HG02840 (cell line): ENCODE measurements around the gene PRSS8.
"Not testable (repeated sequence)": the region's sequence is repeated elsewhere in the genome, so short reads cannot be mapped to it uniquely, and the experiment has no call there.

Experiments
- ATAC-seq: cut with Tn5 transposase; IDR thresholded peaks from one replicate; pipeline ENCODE4 v1.9.1; 2021; ENCODE audit warnings: mild to moderate bottlenecking, moderate library complexity, moderate number of reproducible peaks; ENCODE audit not compliant: unreplicated experiment, low FRiP score

Gene PRSS8

DNA sequence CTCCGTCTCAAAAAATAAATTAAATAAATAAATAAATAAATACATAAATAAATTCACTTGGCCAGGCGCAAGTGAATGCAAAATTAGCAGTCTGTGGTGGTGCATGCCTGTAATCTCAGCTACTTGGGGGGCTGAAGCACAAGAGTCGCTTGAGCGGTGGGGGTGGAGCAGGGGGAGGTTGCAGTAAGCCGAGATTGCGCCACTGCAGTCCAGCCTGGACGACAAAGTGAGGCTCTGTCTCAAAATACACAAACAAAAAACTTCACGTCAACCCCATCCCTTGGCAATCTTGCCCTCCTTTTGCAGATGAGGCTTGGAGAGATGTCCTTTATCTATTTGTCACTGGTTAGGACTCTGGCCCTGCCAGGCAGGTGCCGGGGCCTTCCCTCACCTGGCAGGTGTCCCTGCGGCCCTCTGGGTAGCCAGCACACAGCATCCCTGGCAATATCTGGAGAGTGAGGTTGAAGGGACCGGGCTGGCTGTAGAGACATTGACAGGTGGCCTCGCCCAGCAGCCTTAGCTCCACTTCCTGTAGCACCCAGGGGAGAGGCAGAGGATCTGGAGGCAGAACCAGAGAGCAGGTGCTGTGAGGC is 10.0 kb upstream of the PRSS8 start:
- ATAC-seq = no peak

DNA sequence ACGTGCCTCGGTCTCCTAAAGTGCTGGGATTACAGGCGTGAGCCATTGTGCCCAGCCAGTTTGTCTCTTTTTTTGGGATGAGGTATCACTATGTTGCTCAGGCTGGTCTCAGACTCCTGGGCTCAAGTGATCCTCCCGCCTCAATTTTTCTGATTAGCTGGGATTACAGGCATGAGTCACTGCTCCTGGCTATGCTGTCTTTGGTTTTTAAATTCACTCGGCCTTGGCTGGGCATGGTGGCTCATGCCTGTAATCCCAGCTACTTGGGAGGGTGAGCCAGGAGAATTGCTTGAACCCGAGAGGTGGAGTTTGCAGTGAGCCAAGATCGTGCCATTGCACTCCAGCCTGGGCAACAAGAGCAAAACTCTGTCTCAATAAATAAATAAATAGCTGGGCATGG is 8.9 kb upstream of the PRSS8 start:
- ATAC-seq = not testable (repeated sequence)

DNA sequence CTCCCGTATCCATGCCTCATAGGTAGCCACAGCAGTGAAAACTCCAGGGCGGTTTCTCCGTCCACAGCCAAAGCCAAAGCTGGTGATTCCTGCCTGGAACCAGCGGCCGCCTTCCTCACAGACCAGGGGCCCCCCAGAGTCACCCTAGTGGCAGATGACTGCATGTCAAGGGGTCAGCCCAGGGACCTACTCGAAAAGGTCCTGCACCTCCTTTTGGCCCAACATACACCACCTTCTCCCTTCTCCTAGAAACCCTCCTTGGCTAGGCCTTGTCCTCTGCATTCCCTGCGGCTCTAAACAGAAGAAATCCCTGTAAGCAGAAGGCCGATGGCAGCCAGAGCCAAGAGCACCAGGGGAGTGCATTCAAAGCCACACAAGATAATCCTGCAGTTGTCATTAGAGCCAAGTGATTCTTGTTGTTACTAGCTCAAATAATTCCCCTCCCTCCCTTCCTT is 8.2 kb upstream of the PRSS8 start:
- ATAC-seq = no peak

DNA sequence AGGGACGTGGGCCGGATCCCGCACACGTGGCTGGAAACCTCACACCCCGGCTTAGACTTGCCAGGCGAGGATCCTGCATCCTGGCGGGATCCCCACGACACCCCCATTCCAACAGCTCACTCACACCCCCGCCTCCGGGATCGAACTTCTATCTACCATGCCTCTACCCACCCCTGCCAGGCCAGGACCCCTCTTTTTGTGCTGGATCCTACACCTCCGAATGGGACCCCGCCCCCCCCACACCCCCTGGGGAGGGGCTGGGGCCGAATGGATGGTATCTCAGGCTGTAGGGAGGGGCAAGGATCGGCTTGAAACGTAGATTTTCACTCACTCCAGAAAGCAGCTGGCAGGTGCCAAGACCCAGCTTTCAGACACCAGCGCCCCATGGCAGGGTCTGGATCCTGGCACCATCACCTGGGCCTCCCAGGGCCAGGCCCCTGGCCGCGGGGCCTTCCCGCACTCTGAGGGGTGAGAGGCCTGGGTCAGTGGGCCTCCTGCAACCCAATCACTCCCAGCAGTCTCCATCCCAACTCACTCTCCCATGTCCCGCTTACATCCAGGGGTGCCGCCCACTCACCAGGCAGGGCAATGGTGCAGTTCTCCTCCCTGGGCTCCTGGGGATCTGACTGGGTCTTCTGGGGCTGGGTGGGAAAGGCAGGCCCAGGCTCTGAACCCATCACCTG is 7.6 kb upstream of the PRSS8 start:
- no peak for ATAC-seq

DNA sequence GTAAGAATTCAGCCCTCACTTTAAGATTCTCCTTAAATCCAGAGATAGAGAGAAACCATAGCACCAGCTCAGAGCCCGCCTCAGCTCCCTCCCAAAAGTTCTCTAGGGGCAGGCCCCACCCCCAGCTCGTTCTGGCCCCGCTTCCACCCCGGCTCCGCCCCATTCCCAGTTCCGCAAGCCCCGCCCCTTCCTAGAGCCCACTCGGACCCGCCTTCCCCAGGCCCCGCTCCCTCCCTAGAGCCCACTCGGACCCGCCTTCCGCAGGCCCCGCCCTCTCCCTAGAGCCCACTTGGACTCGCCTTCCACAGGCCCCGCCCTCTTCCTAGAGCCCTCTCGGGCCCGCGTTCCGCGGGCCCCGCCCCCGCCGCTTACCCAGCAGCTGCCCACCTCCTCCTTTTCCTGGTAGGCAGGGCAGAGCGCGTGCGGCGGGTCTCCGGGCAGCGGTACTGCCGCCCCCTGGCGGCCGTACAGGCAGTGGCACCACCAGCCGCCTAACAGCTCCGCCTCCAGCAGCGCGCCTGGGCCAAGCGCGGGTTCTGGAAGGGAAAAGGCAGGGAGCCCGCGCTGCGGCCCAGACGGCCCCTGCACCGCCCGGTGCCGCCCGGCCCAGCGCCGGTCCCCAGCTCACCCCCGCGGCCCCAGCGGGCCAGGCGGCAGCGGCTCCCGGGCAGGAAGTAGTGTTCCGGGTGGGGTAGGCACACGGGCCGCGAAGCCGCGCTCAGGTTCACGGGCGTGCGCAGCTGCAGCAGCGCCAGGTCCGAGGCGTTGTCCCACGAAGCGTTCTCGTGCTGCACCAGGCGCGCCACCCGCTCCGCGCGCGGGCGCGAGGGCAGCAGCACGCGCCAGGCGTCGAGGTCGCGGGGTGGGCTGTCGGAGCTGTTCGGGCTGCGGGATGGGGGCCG is 6.8 kb upstream of the PRSS8 start:
- ATAC-seq = peak; percentile 87

DNA sequence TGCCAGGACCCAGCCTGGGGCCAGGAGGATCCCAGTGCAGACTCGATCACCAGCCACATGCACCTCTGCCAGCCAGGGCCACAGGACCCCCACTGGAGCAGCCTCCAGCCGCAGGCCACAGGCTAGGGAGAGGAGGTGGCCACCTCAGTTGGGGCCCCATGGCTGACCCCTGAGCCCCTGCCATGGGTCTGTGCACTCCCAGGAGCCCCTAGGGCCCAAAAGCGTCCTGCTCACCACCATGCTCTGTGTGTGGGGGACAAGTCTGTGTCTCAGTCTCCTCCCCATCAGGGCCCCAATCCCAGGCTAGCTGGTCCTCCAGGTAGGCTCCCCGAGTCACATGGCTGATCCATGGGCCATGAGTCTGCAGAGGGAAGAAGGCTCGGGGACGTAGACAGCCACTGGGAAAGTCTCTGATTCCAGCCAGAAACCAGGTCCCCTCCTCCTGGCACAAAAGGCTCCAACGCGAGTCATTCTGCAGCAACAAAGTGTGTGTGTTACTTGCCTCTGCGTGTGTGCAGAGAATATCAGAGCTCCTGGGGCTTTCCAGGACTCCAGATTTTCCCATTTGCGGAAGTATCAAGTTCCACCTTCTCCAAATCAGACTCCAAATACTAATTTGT is 6.1 kb upstream of the PRSS8 start:
- ATAC-seq = peak; percentile 3

DNA sequence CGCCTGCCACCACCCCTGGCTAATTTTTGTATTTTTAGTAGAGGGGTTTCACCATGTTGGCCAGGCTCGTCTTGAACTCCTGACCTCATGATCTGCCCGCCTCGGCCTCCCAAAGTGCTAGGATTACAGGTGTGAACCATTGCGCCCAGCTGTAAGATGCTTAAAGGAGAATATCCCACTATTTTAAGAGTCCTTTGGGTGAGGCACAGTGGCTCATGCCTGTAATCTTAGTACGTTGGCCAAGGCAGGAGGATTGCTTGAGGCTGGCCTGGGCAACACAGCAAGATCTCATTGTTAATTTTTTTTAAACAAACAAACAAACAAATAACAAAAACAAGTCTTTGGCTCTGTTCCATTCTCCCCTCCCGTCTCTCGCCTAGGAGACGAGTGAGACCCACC is 5.5 kb upstream of the PRSS8 start:
- ATAC-seq = not testable (repeated sequence)

DNA sequence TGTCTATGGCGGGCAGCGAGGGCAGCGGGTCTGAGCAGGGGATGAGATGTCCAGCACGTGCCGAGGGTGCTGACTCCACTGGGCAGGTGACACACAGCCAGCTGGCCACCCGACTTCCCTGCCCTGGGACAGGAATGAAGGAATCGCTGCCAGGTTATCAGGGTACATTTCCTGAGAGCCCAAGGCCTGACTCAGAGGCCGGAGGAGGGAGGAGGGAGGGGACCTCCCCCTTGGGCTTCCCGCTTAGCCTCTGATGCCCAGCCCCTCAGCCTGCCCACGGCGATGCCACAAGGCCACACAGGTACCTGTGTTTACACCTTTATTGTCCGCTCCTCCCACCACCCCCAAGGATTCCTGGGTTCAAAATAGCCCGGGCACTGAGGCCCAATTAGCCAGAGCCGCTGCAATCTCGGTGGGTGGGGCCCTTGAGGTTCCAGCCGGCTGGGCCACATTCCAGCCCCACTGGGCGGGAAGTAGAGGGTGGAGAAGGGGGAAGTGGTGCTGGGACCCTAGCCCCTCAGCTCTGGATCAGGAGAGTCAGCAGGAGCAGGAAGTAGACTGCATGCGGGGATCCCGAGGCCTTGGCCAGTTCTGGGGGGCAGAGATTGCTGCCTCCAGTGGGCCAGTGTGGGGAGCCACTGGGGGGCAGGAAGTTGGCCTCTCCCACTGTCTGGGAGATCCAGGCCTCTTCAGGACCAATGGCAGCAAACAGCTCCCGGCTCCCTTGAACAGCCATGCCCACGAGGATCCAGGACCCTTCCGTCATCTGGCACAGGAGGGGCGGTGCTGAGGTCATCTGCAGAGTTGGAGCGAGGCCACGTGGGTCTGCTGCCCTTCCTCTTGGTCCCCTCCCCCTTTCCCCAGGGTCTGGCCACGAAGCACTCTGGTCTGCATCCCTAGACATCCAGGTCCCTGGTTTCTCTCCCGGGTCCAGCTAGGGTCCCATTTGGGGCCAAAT is 3.4 kb upstream of the PRSS8 start:
- no peak for ATAC-seq

DNA sequence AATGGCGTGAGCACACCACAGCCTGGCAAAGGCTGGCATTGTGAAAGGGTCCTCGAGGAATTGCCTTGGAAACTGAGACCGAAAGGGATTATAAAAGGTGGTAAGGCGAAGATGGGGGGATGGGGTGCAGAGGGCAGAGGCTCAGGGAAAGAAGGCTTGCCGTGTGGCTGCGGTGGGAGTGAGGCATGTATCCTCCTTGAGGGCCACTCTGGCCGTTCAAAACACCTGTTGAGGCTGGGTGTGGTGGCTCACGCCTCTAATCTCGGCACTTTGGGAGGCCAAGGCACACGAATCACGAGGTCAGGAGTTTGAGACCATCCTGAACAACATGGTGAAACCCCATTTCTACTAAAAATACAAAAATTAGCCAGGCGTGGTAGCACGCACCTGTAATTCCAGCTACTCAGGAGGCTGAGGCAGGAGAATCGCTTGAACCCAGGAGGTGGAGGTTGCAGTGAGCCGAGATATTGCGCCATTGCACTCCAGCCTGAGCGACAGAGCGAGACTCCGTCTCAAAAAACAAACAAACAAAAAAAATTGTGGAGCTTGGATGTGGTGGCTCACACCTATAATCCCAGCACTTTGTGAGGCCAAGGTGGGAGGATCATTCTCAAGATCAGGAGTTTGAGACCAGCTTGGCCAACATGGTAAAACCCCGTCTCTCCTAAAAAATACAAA is 1.4 kb upstream of the PRSS8 start:
- not testable (repeated sequence) for ATAC-seq

DNA sequence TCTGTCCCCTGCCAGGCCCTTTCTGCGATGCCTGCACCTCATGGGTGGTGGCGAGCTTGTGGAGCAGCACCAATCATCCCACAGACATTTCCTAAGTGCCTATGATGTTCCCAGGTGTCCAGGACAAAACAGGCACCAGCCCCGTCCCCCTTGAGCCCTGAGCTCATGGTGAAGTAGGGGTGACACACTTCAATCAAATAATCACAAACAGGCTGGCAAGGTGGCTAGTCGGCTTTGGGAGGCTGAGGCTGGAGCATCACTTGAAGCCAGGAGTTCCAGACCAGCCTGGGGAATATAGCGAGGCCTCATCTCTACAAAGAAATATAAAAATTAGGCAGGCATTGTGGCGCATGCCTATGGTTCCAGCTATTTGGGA is 748 bp upstream of the PRSS8 start:
- no peak for ATAC-seq

DNA sequence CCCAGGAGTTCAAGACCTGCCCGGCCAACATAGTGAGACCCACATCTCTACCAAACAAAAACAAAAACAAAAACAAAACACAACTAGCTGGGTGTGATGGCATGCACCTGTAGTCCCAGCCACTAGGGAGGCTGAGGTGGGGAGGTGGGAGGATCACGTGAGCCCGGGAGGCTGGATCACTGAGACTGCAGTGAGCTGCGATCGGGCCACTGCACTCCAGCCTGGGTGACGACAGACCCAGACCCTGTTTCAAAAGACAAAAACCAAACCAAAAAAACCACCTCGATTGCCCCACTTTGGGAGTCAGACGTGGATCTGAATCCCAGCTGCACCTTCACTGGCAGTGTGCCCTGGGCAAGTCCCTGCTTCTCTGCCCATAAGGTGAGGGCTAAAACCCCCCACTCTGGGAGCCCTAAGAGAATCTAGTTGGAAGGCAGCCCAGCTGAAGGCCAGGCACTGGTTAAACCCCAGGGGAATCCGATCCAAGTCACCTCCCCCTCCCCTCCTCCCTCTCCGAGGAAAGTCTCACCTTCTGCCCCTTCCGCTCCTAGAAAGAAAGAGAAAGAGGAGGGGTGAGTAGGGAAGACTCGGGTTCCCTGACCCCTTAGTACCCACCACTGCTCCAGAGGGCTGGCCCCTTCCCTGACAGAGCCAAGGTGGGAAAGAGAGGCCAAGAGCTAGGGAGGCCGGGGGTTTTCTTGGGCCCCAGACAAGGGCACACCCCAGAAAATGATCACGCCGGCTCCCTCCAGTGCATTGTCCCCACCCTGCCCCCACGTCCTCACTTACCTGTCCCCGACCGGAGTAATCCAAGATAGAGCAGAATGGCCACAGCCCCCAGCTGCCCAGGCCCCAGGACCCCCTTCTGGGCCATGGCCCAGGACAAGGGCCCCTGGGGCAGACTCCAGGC is 647 bp downstream of the PRSS8 start:
- no peak for ATAC-seq

DNA sequence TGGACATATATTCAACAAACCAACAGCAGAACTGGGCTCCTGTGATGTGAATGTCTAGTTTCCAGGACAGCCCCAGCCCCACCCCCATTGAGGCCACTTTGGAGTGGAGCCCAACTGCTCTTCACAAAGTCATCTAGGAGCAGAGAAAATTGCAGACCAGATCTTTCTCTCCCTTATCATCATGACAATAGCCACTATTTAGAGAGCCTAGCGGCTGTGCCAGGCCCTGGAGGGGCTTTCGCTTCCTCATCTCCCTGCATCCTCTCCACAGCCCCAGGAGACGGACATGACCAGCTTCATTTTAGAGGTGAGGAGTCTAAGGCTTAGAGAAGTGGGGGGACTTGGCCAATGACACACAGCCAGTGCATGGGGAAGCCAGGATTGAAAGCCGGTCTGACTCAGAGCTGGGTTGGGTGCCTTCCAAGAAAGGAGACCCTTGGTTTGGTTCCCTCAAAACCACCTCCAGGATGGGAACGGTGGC is 1.4 kb downstream of the PRSS8 start:
- ATAC-seq = no peak

DNA sequence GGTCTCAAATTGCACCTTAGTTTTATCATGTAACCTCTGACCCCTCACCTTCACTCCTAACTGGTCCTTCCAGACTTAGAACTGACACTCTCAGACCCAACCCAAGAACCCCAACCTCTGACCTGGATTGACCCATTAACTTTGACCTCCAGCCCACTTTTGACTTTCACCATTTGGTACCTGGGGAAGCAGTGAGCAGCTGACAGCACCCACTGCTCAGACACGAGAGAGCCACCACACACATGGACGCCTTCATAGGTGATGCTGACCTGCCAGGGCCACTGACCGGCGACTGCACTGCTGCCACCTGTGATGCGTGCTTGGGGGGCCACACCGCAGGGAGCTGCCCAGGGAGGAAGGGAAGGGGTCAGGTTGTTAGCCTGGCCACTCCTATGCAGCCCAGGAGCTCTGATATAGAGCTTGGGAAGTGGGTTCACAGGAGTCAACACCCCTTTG is 2.5 kb downstream of the PRSS8 start:
- ATAC-seq = no peak

DNA sequence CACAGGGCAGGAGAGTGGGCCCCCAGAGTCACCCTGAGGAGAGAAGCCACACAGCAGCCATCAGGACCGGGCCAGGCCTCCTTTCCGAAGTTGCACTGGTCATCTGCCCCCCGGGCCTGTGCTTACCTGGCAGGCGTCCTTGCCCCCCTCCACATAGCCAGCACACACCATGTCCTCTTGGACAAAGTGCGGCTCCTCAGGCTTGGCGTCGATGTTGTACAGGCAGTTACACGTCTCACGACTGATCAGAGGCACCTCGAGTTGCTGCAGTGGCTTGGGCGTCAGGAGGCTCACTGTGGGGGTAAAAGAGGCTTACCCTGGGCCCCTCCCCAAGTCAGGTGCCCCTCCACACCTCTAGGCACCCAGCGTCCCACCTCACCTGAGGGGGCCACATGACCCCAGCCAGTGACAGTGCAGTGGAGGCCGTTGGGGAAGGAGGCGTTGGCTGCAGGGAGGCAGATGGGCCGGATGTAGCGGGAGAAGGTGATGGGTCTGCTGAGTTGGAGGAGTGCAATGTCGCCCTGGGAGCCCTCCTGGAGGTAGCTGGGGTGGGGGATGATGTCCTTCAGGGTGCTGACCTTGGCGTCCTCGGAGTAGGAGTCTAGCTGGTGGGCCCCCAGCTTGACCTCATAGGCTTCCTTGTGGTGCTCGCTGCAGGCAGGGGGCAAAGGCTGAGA is 3.1 kb downstream of the PRSS8 start:
- ATAC-seq = no peak

DNA sequence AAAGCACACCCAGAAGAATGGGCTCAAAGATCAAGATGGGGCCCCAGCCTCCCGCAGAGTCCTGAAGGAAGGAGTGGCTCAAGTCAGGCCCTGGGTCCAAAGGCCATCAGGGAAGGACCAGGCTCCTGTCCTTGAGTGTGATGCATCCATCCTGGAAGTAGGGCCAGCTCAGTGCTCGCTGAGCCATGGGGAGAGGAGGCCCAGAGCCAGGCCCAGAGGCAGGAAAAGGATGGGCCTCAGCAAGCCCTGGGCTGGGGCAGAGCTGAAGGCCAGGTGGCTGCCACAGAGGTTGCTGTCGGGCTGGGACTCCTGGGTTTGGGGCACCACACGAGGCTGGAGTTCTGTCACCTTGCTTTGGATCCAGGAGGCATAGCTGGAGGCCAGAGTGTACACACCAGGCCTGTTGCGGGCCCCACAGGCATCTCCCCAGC is 3.7 kb downstream of the PRSS8 start:
- no peak for ATAC-seq

DNA sequence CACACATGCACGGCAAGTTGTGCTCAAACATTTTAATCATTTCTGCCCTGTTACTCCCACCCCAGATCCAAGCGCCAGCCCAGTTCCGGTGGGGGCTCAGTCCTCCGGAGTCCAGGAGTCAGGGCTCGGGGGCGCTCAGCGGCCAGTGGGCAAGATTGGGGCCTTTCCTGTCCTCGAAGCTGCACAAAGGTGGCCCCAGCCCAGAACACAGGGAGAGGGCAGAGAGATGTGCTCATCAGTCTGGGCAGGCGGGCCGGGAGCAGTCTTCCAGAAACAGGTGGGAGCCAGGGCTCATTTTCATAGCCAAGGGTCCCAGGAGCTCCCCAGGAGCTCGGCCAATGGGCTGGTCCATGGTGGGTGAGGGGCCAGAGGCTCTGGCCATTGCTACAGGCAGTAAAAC is 4.1 kb downstream of the PRSS8 start:
- ATAC-seq = no peak

DNA sequence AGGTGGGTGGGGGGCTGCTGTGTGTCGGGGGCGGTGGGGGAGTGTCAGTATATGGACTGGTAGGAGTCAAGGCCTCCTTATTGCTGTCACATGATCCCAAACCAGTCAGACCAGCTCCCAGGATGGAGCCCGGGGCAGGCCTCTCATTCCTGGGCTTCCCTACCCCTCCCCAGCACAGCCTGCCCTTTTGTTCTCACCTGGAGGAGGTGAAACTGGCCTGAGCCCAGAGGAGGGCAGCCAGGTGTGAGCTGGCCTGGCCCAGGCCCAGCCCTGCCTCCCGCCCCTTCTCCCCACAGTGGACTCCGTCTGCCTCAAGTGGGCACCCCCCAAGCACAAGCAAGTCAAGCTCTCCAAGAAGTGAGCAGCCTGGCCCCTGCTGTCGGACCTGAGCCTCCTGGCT is 4.6 kb downstream of the PRSS8 start:
- no peak for ATAC-seq
